GM18867 (cell line): ENCODE measurements around the gene SPATA25.

Experiments
- ATAC-seq: cut with Tn5 transposase; IDR thresholded peaks from one replicate; pipeline ENCODE4 v1.9.1; 2021; ENCODE audit warnings: mild to moderate bottlenecking, moderate library complexity; ENCODE audit not compliant: unreplicated experiment

The SPATA25 gene

DNA sequence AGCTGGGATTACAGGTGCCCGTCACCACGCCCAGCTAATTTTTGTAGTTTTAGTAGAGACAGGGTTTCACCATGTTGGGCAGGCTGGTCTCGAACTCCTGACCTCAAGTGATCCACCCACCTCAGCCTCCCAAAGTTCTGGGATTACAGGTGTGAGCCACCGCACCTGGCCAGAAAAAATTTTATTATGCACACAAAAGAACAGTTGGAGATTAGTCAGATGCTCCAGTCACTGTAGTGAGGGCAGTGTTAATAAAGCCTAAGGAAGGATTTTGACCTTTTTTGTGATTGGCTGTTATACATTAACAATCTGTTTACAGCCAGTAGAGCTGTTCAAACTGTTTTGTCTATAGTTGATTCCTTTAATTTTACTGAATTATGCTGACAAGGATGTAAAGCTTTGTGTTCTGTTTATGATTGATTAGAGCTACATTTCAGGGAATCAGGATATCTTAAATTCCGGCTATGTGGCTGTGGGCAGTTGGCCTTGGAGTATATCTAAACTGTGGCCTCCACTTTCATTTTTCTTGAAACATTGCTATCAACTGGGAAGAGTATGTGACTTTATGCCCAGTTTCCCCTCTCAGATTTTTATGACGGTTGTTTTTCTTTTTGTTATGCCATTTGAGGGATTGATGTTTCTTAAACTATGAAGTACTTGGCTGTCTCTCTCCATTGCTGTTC lies 20.1 kb downstream of the SPATA25 start:
- ATAC-seq: no peak

DNA sequence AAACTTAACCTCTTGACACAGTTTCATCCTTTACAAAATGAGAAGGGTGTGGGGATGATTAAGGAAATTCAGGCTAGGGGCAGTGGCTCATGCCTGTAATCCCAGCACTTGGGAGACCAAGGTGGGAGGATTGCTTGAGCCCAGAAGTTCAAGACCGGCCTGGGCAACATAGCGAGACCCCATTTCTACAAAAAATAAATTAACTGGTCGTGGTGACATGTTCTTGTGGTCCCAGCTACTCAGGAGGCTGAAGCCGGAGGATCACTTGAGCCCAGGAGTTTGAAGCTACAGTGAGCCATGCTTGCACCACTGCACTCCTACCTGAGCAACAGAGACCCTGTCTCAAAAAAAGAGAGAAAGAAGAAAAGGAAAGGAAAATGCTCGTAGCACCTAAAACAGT lies 21.0 kb downstream of the SPATA25 start:
- no peak for ATAC-seq

- no peak for ATAC-seq
These were observed 23.6 kb downstream of the SPATA25 start for GRCh38 chr20:45863543-45864470.

DNA sequence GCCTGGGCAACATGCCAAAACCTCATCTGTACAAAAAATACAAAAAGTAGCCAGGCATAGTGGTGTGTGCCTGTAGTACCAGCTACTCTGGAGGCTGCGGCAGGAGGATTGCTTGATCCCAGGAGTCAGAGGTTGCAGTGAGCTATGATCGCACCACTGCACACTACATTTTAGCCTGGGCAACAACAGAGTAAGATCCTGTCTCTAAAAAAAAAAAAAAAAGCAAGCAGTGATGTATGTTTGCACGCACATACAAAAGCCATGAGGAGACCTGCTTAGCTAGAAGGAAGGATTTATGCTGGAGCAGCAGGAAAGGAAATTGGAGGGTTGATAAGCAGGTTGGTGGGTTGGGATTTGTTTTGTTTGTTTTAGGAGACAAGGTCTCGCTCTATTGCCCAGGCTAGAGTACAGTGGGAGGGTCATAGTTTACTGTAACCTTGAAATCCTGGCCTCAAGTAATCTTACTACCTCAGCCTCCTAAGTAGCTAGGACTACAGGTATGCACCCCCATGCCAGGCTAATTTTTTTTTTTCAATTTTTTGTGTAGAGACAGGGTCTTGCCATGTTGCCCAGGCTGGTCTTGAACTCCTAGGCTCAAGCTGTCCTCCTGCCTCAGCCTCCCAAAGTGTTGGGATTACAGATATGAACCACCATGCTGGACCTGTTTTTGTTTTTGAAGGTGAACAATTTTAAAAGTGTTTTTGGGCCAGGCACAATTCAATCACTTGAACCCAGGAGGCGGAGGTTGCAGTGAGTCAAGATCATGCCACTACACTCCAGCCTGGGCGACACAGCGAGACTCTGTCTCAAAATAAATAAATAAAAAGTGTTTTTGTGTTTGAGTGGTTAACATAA lies 26.0 kb downstream of the SPATA25 start:
- no peak for ATAC-seq

GRCh38 chr20:45860560-45861220 lies 26.7 kb downstream of the SPATA25 start:
- no peak for ATAC-seq

DNA sequence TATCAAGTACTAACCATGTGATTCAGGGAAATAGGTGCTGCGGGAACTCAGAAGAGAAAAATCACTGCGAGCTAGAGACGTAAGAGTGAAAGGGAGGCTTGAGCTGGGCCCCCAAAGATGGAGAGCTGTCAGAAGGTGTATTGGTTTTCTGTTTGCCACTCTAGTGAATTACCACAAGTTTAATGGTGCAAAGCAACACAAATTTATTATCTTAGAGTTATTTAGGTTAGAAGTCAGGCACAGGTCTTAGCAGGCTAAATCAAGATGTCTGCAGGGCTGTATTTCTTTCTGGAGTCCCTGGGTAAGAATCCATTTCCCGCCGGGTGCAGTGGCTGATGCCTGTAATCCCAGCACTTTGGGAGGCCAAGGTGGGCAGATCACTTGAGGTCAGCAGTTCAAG lies 27.5 kb downstream of the SPATA25 start:
- ATAC-seq: no peak

- peak; percentile 16 for ATAC-seq
These were observed 29.6 kb downstream of the SPATA25 start for GRCh38 chr20:45857882-45858216.

DNA sequence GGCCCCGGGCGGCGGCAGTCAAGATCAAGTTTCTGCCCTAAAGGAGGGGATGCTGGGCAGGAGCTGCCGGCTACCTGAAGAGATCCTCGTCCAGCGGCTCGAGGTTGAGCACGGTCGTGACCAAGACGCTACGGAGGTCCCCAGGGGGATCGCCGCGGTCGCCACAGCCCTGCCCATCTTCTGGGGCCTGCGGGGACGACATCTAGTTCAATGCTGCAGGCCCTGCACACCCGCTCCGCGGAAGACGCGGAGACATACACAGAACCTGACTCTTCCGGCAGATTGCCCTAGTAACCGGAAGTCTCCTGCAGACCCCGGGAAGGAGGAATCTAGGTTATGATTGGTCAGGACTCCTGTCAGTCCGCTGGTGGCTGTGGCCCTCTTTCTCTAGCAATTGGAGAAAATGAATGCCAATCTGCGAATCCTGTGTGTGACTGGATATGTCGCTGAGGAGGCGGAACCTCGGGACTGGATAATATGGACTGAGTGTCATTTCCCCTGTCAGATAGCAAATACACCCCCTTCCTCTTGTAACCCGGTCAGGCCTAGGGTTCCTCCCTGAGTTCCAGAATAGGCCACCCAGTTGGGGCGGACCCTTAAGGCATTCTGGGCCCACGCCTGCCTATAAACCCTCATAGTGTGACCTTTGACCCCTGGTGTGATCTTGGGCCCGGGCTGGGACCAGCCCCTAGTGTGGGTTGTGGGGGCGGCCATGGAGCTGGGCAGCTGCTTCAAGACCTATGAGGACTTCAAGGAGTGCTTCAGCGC lies 30.1 kb downstream of the SPATA25 start, which contains the start of the genes ACOT8 and ZSWIM3:
Gene ACOT8, minus strand, starts transcription at position 279 of the 768 bp plus-strand sequence. Its CDS starts 77 bp downstream, at position 202.
Gene ZSWIM3, plus strand, starts transcription at position 501 of the 768 bp plus-strand sequence. Its CDS starts 212 bp downstream, at position 713.
- ATAC-seq: peak; percentile 94

DNA sequence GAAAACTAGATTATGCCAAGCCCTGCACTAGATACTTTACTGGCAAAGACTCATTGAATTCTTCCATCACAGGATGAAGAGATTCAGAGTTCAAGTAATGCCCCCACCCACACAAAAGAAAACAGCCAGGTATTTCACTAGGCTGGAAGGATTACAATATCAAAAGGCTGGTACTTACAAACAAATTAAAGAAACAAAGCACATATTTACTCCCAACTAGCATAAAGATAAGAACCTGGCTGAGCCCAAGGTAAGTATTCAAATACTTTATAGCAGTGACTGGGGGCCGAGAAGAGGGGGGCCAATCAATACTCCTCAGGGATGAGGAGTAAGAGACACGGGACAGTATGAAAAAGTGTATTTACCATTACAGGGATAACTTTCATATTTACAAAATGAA lies 33.9 kb downstream of the SPATA25 start:
- no peak for ATAC-seq

DNA sequence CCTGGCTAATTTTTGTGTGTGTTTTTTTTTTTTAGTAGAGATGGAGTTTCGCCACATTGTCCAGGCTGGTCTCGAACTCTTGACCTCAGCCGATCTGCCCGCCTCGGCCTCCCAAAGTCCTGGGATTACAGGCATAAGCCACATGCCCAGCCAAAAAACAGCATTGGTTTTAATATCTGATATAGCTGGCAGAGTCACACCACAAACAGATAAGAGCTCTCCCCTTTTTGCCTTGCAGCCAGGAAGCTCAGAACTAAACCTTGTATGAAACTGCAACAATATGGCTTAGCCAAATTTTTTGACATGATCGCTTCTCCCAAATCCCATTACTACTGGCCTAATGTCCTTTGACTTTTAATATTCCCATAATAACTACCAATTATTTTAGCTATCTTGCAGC lies 35.1 kb downstream of the SPATA25 start:
- ATAC-seq: no peak

DNA sequence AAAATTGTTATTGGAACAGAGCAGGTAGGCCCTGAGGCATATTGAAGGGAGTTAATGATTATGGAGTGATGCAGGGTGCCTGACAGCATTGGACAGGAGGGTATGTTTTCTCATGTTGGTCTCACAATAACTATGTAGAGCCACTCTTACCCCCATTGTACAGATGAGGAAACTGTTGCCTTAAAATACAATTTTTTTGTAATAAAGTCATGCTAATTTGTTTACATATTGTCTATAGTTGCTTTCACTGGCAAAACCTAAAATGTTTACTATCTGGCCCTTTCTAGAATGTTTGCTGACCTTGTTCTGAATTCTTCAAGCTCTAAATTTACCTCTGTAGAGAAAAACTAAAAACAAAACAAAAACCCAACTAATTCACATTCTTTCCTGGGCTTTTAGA lies 35.9 kb downstream of the SPATA25 start:
- ATAC-seq: no peak

- no peak for ATAC-seq
These were observed 36.5 kb downstream of the SPATA25 start for GRCh38 chr20:45850926-45851325.

GRCh38 chr20:45850238-45850637 lies 37.2 kb downstream of the SPATA25 start:
- ATAC-seq: no peak

DNA sequence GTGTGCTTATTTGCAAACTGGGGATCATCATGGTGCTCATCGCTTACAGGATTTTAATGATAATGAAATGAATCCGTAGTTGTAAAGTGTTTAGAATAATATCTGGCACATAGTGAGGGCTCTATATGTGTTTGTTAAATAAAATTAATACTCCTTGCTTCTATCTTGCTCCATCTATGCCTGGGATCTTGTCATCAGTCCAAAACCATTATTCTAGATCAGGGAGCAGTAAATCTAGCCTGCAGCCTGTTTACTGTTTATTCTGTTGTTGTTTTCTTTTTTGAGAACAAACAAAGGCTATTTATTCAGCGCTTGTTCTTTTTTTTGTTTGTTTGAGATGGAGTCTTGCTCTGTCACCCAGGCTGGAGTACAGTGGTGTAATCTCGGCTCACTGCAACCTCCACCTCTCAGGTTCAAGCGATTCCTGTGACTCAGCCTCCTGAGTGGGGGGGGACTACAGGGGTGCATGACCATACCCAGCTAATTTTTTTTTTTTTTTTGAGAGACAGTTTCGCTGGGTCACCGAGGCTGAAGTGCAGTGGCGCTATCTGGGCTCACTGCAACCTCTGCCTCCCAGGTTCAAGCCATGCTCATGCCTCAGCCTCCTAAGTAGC lies 38.3 kb downstream of the SPATA25 start:
- ATAC-seq: no peak

GRCh38 chr20:45848421-45848820 lies 39.0 kb downstream of the SPATA25 start:
- ATAC-seq: no peak

DNA sequence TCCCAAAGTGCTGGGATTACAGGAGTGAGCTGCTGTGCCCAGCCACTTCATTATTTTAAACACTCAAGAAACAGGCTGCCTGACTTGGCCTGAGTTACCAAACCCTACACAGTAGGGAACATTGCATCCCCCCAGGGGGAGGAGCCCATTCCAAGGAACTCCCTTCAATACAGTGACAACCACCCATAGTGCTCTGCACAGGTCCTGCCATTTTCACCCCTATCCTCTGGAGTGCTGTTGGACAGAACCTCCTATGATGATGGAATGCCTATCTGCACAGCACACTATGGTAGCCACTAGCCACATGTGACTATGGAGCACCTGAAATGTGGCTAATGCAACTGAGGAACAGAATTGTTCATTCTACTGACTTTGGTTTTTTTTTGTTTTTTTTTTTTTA lies 42.0 kb downstream of the SPATA25 start:
- ATAC-seq: no peak

GRCh38 chr20:45843506-45843905 lies 43.9 kb downstream of the SPATA25 start:
- ATAC-seq: no peak

GRCh38 chr20:45842169-45842812 lies 45.1 kb downstream of the SPATA25 start:
- peak; percentile 71 for ATAC-seq
